GM13976 (cell line): ENCODE results near the gene CPNE5.

Source experiments
- DNase-seq: peaks from one replicate; pipeline ENCODE4 v3.0.0; 2012; ENCODE audit warnings: low spot score
- CTCF ChIP-seq: IDR thresholded peaks from 2 replicates; pipeline ENCODE4 v1.5.1; 2012; ENCODE audit warnings: borderline replicate concordance, mild to moderate bottlenecking; ENCODE audit not compliant: insufficient read depth; ENCODE audit errors: extremely low read depth, missing control alignments, control extremely low read depth
- in situ Hi-C: fragments of 300-500 bp; cut with MboI; formaldehyde crosslinking; loops from one replicate; pipeline ENCODE4 v1.12.0; 2022; ENCODE audit warnings: low sequenced_read_pairs, mixed read lengths, inconsistent platforms; ENCODE audit not compliant: unreplicated experiment

CPNE5 gene

GRCh38 chr6:36793913-36794712 lies 45.1 kb downstream of the CPNE5 start:
- DNase-seq, result no peak
- in situ Hi-C loops, result no loop called here
- no peak for TF ChIP-seq CTCF

GRCh38 chr6:36793296-36793912 lies 45.8 kb downstream of the CPNE5 start:
- DNase-seq, result no peak
- in situ Hi-C loops, result no loop called here
- no peak for TF ChIP-seq CTCF

- no peak for DNase-seq
- TF ChIP-seq CTCF, result no peak
- in situ Hi-C loops, result no loop called here
These were observed 47.6 kb downstream of the CPNE5 start for GRCh38 chr6:36791521-36792135.

- in situ Hi-C loops, result no loop called here
- TF ChIP-seq CTCF, result no peak
- DNase-seq, result no peak
These were observed 48.2 kb downstream of the CPNE5 start for GRCh38 chr6:36791085-36791484.

GRCh38 chr6:36788768-36789167 lies 50.5 kb downstream of the CPNE5 start:
- no peak for TF ChIP-seq CTCF
- in situ Hi-C loops, result no loop called here
- DNase-seq, result no peak

GRCh38 chr6:36788186-36788585 lies 51.1 kb downstream of the CPNE5 start:
- no peak for TF ChIP-seq CTCF
- DNase-seq, result no peak
- in situ Hi-C loops, result no loop called here
